CD4-positive, alpha-beta T cell treated with Interleukin-10 for 1 hour (primary cell): ENCODE results near the gene ARHGEF12.

Source experiments
- DNase-seq: peaks from one replicate; pipeline ENCODE4 v3.0.0-alpha.2; 2020

The ARHGEF12 gene, protein sequence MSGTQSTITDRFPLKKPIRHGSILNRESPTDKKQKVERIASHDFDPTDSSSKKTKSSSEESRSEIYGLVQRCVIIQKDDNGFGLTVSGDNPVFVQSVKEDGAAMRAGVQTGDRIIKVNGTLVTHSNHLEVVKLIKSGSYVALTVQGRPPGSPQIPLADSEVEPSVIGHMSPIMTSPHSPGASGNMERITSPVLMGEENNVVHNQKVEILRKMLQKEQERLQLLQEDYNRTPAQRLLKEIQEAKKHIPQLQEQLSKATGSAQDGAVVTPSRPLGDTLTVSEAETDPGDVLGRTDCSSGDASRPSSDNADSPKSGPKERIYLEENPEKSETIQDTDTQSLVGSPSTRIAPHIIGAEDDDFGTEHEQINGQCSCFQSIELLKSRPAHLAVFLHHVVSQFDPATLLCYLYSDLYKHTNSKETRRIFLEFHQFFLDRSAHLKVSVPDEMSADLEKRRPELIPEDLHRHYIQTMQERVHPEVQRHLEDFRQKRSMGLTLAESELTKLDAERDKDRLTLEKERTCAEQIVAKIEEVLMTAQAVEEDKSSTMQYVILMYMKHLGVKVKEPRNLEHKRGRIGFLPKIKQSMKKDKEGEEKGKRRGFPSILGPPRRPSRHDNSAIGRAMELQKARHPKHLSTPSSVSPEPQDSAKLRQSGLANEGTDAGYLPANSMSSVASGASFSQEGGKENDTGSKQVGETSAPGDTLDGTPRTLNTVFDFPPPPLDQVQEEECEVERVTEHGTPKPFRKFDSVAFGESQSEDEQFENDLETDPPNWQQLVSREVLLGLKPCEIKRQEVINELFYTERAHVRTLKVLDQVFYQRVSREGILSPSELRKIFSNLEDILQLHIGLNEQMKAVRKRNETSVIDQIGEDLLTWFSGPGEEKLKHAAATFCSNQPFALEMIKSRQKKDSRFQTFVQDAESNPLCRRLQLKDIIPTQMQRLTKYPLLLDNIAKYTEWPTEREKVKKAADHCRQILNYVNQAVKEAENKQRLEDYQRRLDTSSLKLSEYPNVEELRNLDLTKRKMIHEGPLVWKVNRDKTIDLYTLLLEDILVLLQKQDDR (N-terminal part only)

GRCh38 chr11:120335908-120336640, at the start of gene ARHGEF12:
TSS of gene ARHGEF12 (plus strand) at chr11:120336413. CDS start at chr11:120337244, 831 bp downstream.
- DNase-seq = peak; percentile 82

DNA sequence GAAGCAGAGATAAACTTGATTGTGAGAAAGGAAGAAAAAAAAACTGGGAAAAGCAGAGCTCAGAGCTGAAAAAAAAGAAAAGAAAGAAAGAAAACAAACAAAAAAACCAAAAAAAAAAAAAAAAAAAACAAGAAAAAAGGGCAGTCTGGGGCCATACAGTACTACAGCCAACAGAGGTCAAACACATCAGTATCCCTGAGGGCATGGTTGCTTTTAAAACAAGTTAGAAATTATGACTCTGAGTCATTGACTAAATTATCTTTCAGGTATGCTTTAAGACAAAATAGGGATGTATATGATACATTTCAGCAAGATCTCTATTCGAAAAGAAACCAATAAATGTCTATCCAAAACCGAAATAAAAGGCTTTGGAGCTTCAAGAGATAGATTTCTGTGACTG, 48.2 kb upstream of the ARHGEF12 start:
- no peak for DNase-seq

DNA sequence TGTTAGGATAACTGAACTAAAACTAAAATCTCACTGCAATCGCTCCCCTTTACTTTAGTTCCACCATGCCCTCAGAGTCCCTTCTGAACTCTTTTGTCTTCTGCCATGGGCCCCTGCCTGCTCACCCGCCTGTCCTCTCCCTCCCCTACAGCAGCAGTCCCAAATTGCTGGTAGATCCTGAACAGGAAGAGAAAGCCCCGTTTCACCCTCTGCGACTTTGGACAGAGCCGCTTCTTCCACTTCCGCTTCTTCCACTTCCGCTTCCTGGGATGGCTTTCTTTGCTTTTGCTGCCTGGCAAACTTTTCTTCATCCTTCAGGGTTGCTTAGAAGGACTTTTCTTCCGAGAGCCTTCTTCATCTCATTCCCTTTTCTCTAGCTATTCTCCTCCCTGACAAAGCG, 46.8 kb upstream of the ARHGEF12 start:
- no peak for DNase-seq

DNA sequence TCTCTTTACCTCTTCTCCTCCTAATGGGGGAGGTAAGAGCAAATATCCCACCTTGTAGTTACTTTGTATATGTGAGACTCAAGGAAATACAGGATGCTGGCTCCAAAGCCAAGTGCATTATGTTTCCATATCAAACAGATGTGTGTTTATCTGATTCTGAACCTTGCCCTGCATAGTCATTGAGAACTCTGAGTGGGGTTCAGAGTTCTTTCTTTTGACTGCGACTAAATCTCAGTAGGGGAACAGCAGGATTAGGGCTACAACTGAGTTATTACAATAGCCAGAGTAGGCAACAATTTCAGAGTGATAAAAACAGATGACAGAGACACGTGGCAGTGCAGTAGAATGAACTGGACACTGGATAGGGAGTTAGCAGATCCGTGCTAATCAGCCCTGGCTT, 45.3 kb upstream of the ARHGEF12 start:
- no peak for DNase-seq

DNA sequence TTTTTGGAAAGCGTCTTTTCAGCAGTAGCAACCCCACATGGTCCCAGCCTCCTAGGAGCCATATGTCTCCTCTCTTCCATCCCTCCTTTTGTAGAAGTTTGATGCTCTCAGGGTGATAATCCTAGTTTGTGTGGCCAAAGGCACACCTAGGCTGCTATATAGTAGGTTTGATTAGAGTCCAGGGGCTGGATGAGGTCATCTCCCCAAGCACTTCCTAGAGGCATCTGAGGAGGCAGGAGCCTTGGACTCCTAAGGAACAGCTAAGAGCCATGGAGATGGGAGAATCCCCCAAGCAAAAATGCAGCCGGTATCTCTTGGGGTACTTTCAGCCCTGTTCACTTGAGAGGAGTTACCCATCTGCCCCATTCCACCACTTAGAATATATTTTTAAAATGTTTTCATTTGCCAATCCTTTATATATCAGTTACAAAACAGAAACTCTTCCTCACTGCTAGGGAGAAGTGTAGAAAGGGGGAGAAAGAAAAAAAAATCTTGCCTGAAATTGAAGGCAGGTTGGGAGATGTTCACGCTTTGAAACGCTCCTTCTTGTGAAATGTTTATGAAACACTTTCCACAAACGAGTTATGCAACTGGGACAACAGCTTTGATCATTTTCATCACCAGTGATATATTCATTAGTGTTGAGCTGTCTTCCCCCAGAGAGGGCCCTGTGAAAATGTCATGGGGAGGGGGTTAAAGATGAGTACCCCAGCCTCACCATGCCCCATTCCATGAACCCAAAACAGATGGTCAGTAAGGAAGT, 43.0 kb upstream of the ARHGEF12 start:
- DNase-seq = no peak

DNA sequence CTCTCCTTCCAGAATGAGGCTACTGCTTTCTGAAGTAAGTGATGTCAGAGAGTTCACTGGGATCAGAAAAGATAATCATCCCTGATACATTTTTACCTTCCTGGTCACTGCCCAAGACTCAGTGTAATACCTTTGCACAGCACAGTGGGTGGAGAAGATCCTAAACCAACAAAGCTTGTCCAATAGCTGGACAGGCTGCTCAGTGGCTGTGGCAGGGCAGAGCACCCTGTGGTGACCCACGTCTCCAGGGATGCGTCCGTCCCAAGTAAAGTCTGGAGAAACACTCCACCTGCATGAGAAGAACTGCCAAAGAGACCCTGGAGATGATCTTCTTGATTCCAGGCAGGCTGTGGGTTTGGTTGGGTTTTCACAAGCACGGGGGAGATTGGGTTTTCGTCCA, 42.1 kb upstream of the ARHGEF12 start:
- DNase-seq = no peak

- no peak for DNase-seq
These were observed 41.1 kb upstream of the ARHGEF12 start for GRCh38 chr11:120295099-120295498.

DNA sequence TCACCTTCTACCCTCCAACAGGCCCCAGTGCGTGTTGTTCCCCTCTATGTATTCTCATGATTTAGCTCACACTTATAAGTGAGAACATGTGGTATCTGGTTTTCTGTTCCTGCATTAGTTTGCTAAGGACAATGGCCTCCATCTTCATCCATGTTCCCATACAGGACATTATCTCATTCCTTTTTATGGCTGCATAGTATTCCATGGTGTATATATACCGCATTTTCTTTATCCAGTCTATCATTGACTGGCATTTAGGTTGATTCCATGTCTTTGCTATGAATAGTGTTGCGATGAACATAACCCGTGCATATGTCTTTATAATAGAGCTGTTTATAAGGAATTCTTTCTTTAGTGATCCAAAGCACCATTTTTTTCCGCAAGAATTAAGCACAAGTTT, 39.7 kb upstream of the ARHGEF12 start:
- no peak for DNase-seq

DNA sequence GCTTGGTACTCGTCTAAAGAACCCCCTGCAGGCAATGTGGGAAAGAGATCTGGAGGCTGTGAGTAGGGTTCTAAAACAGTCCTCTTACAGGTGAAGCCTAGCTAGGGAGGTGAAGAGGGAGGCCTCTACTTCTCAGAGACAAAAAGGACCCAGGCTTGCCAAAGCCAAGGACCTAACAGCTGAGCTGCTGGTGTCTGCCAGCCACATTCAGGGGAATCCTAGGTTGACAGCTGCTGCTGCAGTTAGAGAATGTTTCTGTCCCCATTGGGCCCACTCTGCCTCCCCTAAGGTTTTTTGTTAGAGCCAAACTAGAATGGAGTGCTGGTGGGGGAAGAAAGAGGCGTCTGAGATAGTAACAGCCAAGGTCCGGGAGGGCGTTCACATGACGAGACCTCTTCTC, 37.8 kb upstream of the ARHGEF12 start:
- DNase-seq = no peak

- no peak for DNase-seq
These were observed 34.0 kb upstream of the ARHGEF12 start for GRCh38 chr11:120302001-120302805.

GRCh38 chr11:120303004-120303637, 33.1 kb upstream of the ARHGEF12 start:
- DNase-seq = peak; percentile 56

DNA sequence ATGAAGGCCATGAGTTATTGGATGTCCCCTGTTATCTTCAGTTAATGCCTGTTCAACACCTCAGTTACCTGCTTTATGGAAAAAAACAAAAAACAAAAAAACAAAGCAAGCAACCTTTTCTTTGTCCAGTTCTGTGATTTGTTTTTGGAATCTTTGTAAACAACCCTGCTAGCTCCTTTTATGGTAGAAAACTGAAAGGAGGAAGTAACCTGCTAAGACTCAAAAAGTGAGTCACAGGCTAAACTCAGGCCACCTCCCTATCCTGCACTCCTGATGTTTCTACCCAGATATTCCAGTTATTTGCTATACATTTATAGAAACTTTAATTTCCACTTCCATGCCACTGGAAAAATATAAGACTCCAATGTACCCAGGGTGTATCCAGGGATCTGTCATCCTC, 31.7 kb upstream of the ARHGEF12 start:
- DNase-seq = no peak

- no peak for DNase-seq
These were observed 30.9 kb upstream of the ARHGEF12 start for GRCh38 chr11:120305286-120305685.

GRCh38 chr11:120306519-120307242, 29.5 kb upstream of the ARHGEF12 start:
- DNase-seq = no peak

DNA sequence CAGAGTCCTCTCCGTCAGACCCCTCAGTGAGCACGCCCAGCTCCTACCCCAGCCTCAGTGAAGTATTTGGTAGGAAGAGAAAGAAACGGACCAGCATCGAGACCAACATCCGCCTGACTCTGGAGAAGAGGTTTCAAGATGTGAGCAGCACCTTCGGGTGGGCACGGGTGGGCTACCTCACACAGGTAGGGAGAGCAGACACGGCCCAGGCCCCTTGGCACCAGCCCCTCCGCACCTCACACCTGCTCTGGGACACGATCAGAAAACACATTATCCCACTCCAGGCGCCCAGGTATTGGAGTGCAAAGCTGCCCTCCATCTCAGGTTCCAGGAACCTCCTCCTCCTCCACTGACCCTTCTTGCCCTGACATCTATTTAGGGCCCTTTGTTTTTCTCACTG, 28.7 kb upstream of the ARHGEF12 start:
- no peak for DNase-seq

DNA sequence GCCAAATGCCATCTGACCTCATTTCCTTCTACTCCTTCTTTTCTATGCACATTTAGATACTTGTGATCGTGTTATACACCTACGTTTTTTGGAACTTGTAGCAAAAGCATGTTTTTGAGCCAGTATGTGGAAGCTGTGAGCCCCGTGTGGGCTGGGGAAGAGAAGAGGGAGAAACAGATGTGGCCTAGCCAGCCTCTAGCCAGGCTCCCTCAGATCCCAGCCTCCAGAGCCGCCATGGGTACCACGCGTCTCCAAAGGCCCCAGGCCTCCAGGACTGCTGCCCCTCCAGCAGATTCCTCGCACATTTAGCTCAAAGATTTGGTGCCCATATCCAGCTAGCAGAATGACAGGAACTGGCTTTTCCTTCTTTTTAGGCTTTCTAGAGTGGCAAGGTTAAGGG, 28.1 kb upstream of the ARHGEF12 start:
- DNase-seq = no peak

DNA sequence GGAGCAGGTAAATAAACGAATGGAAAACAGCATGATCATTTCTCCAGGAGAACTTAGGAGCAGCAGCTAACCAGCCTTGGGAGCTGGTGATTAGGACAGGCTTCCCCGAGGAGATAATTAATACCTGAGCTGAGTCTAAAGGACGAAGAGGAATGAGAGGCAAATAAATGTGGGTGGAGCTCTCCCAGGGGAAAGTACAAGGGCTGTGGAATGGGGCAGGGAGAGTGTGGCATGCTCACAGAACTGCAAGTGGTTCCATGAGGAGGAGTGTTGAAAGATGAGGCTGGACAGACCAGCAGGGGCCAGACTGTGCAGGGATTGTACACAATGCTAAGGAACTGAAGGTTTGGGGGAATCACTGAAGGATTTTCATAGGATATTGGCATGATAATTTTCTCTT, 25.3 kb upstream of the ARHGEF12 start:
- no peak for DNase-seq

DNA sequence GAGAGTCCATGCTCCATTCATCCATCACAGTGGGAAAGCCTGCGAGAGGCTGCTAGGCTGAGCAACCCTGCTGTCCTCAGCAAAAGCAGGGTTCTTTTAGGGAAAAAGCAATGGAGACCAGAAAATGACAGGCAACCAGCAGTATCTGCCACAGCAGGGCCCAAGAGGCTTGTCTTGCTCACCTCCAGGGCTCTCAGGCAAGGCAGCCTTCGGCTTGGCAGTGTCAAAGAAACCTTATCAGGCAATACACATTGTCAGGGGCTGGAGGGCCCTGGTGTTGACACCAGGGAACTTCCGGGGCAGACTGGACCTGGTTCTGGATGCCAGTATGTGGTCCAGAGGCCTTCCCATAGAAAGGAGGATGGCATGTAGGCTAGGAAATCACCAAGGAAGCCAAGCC, 21.4 kb upstream of the ARHGEF12 start:
- DNase-seq = no peak

- DNase-seq = no peak
These were observed 19.1 kb upstream of the ARHGEF12 start for GRCh38 chr11:120316880-120317688.
